H1 (cell line): ENCODE results near the gene KLRK1. TPM values are rescaled to one million over a fixed set of nuclear protein-coding genes. Genes with fewer than 3 reads are reported as not detected.

Experiments
- CTCF ChIA-PET: fragments of 300-600 bp; sonication (Branson Sonifier 250); formaldehyde crosslinking; loops from one replicate; lab custom pipeline; 2021; ENCODE audit not compliant: partially characterized antibody; lab: Charles Lee
- POLR2A ChIA-PET: fragments of 300-600 bp; sonication (Branson Sonifier 250); formaldehyde crosslinking; loops from one replicate; lab custom pipeline; 2021; ENCODE audit warnings: inconsistent platforms; ENCODE audit not compliant: partially characterized antibody; lab: Charles Lee
- DNase-seq, 2 experiments: peaks; one replicate each; pipeline versions ENCODE4 v3.0.0 to v3.0.0-alpha.2; 2010 to 2022; ENCODE audit warnings: low spot score in 2 of 2, low read depth in 1 of 2, mixed read lengths in 1 of 2
- FAIRE-seq: peaks from 2 replicates; lab custom pipeline; 2011; peaks lifted over from hg19 to GRCh38; lab: Jason Lieb, UNC
- H2AFZ ChIP-seq: 2 replicates; pipeline ENCODE4 v1.8.1; 2012; ENCODE audit warnings: low read length, inconsistent platforms
- H2AK5ac ChIP-seq: 2 replicates; pipeline ENCODE4 v1.6.1; 2013; ENCODE audit warnings: low read depth, low read length
- H2BK120ac ChIP-seq: replicated peaks from 2 replicates; pipeline ENCODE3; 2013; ENCODE audit warnings: low read depth, low read length, inconsistent platforms
- H2BK12ac ChIP-seq: 2 replicates; pipeline ENCODE4 v1.6.1; 2013; ENCODE audit warnings: low read depth, low read length
- H2BK15ac ChIP-seq: 2 replicates; pipeline ENCODE4 v1.6.1; 2013; ENCODE audit warnings: low read length
- H2BK20ac ChIP-seq: 2 replicates; pipeline ENCODE4 v1.6.1; 2013; ENCODE audit warnings: low read length
- H2BK5ac ChIP-seq: 2 replicates; pipeline ENCODE4 v1.6.1; 2013; ENCODE audit warnings: low read depth, low read length
- H3K14ac ChIP-seq: 2 replicates; pipeline ENCODE4 v1.6.1; 2013; ENCODE audit warnings: inconsistent platforms; ENCODE audit not compliant: insufficient read length
- H3K18ac ChIP-seq: 2 replicates; pipeline ENCODE4 v1.6.1; 2013; ENCODE audit warnings: low read length; ENCODE audit errors: extremely low read depth
- H3K23ac ChIP-seq: 2 replicates; pipeline ENCODE4 v1.6.1; 2013; ENCODE audit warnings: inconsistent platforms; ENCODE audit not compliant: insufficient read length
- H3K23me2 ChIP-seq: 2 replicates; pipeline ENCODE4 v1.6.1; 2013; ENCODE audit warnings: low read depth, low read length
- H3K27ac ChIP-seq: 2 replicates; pipeline ENCODE4 v1.6.1; 2011; ENCODE audit warnings: low read depth, low read length, inconsistent platforms
- H3K27me3 ChIP-seq, 4 experiments: replicated peaks in 1 of 4; 1 replicate in 1 of 4; 2 replicates in 3 of 4; pipeline versions ENCODE4 v1.6.1 to v1.8.1; 2011 to 2013; ENCODE audit warnings: low read length in 3 of 4, mild to moderate bottlenecking in 3 of 4, inconsistent platforms in 2 of 4, mixed read lengths in 2 of 4, moderate library complexity in 1 of 4; ENCODE audit not compliant: control insufficient read depth in 3 of 4, insufficient read depth in 3 of 4; ENCODE audit errors: extremely low read depth in 1 of 4
- H3K36me3 ChIP-seq, 4 experiments: 2 replicates each; pipeline versions ENCODE4 v1.6.1 to v1.8.1; 2011 to 2013; ENCODE audit warnings: mild to moderate bottlenecking in 4 of 4, low read length in 3 of 4, moderate library complexity in 2 of 4, control low read depth in 1 of 4, inconsistent platforms in 1 of 4; ENCODE audit not compliant: insufficient read depth in 4 of 4, control insufficient read depth in 2 of 4
- H3K4ac ChIP-seq: replicated peaks from 2 replicates; pipeline ENCODE3; 2013; ENCODE audit warnings: low read length, low read depth, mixed read lengths, inconsistent platforms; ENCODE audit not compliant: insufficient read length
- H3K4me1 ChIP-seq, 4 experiments: replicated peaks in 1 of 4; 1 replicate in 1 of 4; 2 replicates in 3 of 4; pipeline versions ENCODE4 v1.6.1 to v1.8.1; 2011 to 2013; ENCODE audit warnings: low read length in 3 of 4, inconsistent platforms in 2 of 4, mixed read lengths in 1 of 4; ENCODE audit not compliant: insufficient read depth in 4 of 4, control insufficient read depth in 3 of 4
- H3K4me2 ChIP-seq, 2 experiments: 2 replicates each; pipeline versions ENCODE4 v1.6.1 to v1.8.1; 2011 to 2013; ENCODE audit warnings: low read depth in 2 of 2, low read length in 2 of 2, control low read depth in 1 of 2, inconsistent platforms in 1 of 2, mild to moderate bottlenecking in 1 of 2; ENCODE audit not compliant: insufficient read depth in 1 of 2
- H3K4me3 ChIP-seq, 4 experiments: fragments of 200-600, 300-600 bp in 1 of 4; sonication (generic), shearing (Covaris generic), sonication (Bioruptor Twin) in 1 of 4; 2 replicates each; pipeline versions ENCODE4 v1.5.1 to v1.8.1; 2011 to 2016; ENCODE audit warnings: low read length in 4 of 4, low read depth in 3 of 4, control low read depth in 2 of 4, inconsistent platforms in 2 of 4, mild to moderate bottlenecking in 2 of 4, mixed read lengths in 1 of 4, moderate library complexity in 1 of 4; ENCODE audit not compliant: insufficient read depth in 2 of 4; ENCODE audit errors: extremely low read depth in 1 of 4
- H3K56ac ChIP-seq: replicated peaks from 2 replicates; pipeline ENCODE3; 2013; ENCODE audit warnings: low read depth, mild to moderate bottlenecking, mixed read lengths, low read length, inconsistent platforms; ENCODE audit not compliant: insufficient read length
- H3K79me1 ChIP-seq: 2 replicates; pipeline ENCODE4 v1.6.1; 2013; ENCODE audit warnings: low read depth, low read length, control low read depth
- H3K79me2 ChIP-seq, 2 experiments: 2 replicates each; pipeline versions ENCODE4 v1.6.1 to v1.8.1; 2012 to 2013; ENCODE audit warnings: low read length in 2 of 2, mild to moderate bottlenecking in 2 of 2, inconsistent platforms in 1 of 2; ENCODE audit not compliant: insufficient read depth in 2 of 2, control insufficient read depth in 1 of 2
- H3K9ac ChIP-seq, 4 experiments: replicated peaks in 1 of 4; 1 replicate in 1 of 4; 2 replicates in 3 of 4; pipeline versions ENCODE4 v1.6.1 to v1.8.1; 2011 to 2013; ENCODE audit warnings: low read depth in 3 of 4, low read length in 3 of 4, control low read depth in 2 of 4, mild to moderate bottlenecking in 2 of 4, moderate library complexity in 2 of 4, inconsistent platforms in 1 of 4; ENCODE audit errors: extremely low read depth in 1 of 4
- H3K9me3 ChIP-seq, 2 experiments: 2 replicates each; pipeline versions ENCODE4 v1.6.1 to v1.8.1; 2012 to 2013; ENCODE audit warnings: mild to moderate bottlenecking in 2 of 2, moderate library complexity in 2 of 2, control low read depth in 1 of 2, inconsistent platforms in 1 of 2, low read depth in 1 of 2, low read length in 1 of 2, mixed read lengths in 1 of 2; ENCODE audit not compliant: insufficient read depth in 2 of 2
- H4K20me1 ChIP-seq, 2 experiments: replicated peaks in 1 of 2; 2 replicates each; pipeline versions ENCODE3 to v1.8.1; 2011 to 2013; ENCODE audit warnings: inconsistent platforms in 2 of 2, low read length in 2 of 2, mild to moderate bottlenecking in 1 of 2; ENCODE audit not compliant: insufficient read depth in 2 of 2, control insufficient read depth in 1 of 2
- H4K5ac ChIP-seq: 2 replicates; pipeline ENCODE4 v1.6.1; 2013; ENCODE audit warnings: low read length, low read depth, mixed read lengths, inconsistent platforms; ENCODE audit not compliant: insufficient read length
- H4K8ac ChIP-seq: 2 replicates; pipeline ENCODE4 v1.8.0; 2013; ENCODE audit warnings: mild to moderate bottlenecking, moderate library complexity, low read length, inconsistent platforms; ENCODE audit not compliant: insufficient read depth; ENCODE audit errors: extremely low read depth
- H4K91ac ChIP-seq: replicated peaks from 2 replicates; pipeline ENCODE3; 2013; ENCODE audit warnings: low read length, mixed read lengths, inconsistent platforms; ENCODE audit not compliant: insufficient read length
- ASH2L ChIP-seq: fragments of 200-600, 300-600 bp; sonication (generic); IDR thresholded peaks from one replicate; pipeline ENCODE4 v1.7.1; 2017; ENCODE audit warnings: low read length
- BACH1 ChIP-seq: IDR thresholded peaks from 2 replicates; pipeline ENCODE4 v1.6.1; 2012; ENCODE audit warnings: low read length, improper control_type of control experiment
- CBX8 ChIP-seq: fragments of 300-800, 300-1000 bp; sonication (generic); IDR thresholded peaks from 2 replicates; pipeline ENCODE4 v1.7.1; 2016; ENCODE audit warnings: low read depth, low read length, borderline replicate concordance
- CTCF ChIP-seq, 3 experiments: IDR thresholded peaks; 1 replicate in 2 of 3; 2 replicates in 1 of 3; pipeline versions ENCODE4 v1.5.1 to v1.6.1; 2011; ENCODE audit warnings: low read length in 3 of 3, mild to moderate bottlenecking in 3 of 3, inconsistent platforms in 2 of 3, low read depth in 1 of 3, moderate library complexity in 1 of 3; ENCODE audit not compliant: insufficient read depth in 1 of 3; ENCODE audit errors: control extremely low read depth in 1 of 3
- HDAC2 ChIP-seq, 2 experiments: fragments of 300-600 bp in 1 of 2; sonication (generic) in 1 of 2; IDR thresholded peaks; 2 replicates each; pipeline ENCODE4 v1.6.1; 2011 to 2012; ENCODE audit warnings: low read depth in 2 of 2, low read length in 2 of 2, mild to moderate bottlenecking in 2 of 2, moderate library complexity in 2 of 2, borderline replicate concordance in 1 of 2, inconsistent platforms in 1 of 2
- NRF1 ChIP-seq: IDR thresholded peaks from 2 replicates; pipeline ENCODE4 v1.6.1; 2011; ENCODE audit warnings: mild to moderate bottlenecking, low read depth, low read length, improper control_type of control experiment
- POLR2A ChIP-seq, 2 experiments: IDR thresholded peaks; 1 replicate in 1 of 2; 2 replicates in 1 of 2; pipeline ENCODE4 v1.6.1; 2011; ENCODE audit warnings: low read depth in 2 of 2, low read length in 2 of 2, mild to moderate bottlenecking in 2 of 2; ENCODE audit errors: control extremely low read depth in 1 of 2
- SIN3A ChIP-seq, 2 experiments: IDR thresholded peaks in 1 of 2; conservative IDR thresholded peaks in 1 of 2; 2 replicates each; pipeline ENCODE4 v1.6.1; 2011 to 2012; ENCODE audit warnings: low read length in 2 of 2, improper control_type of control experiment in 1 of 2, low read depth in 1 of 2, mild to moderate bottlenecking in 1 of 2
- WGBS, 2 experiments: shearing (Covaris generic) in 1 of 2; methylation state at CpG; one replicate each; pipeline versions ENCODE4 v1.1.6 to v1.1.7; 2013 to 2015; ENCODE audit warnings: low lambda C conversion rate in 2 of 2, mixed read lengths in 2 of 2, inconsistent platforms in 1 of 2, low coverage in 1 of 2, missing lambda C conversion rate in 1 of 2; ENCODE audit not compliant: insufficient replicate concordance in 2 of 2, insufficient coverage in 1 of 2, insufficient read length in 1 of 2; ENCODE audit errors: extremely low coverage in 1 of 2, missing lambda C conversion rate in 1 of 2; 5-methylcytosine and 5-hydroxymethylcytosine counted together
- polyA plus RNA-seq, 7 experiments: library from polyadenylated mRNA; depleted of rRNA in 3 of 7; stranded (reverse) in 5 of 7; unstranded in 2 of 7; fragments of >200 nt in 5 of 7; fragments of 200-250 nt in 2 of 7; gene quantifications; 1 replicate in 5 of 7; 2 replicates in 1 of 7; 4 replicates in 1 of 7; pipeline versions ENCODE4 v1.2.1 to v1.2.3, GENCODE V29; 2011 to 2013; ENCODE audit warnings: missing spikeins in 2 of 7, mixed read lengths in 2 of 7
- total RNA-seq: library from RNA; stranded (reverse); fragmentation: NEBNext Ultra II Directional; extraction: Animal tissue kit (Norgen Biotek cat#: 25700); gene quantifications from 2 replicates; pipeline ENCODE4 v1.2.1, GENCODE V29; 2021

The KLRK1 gene
- total and polyA plus RNA-seq, 2 of the 8 experiments (the other 6 are each of a cell fraction or from before 2014, with no cell fraction given), result not detected

- Histone ChIP-seq H3K56ac (no peak overlapping the region), H3K4me2 (peak overlapping the region; percentile 75 to 87), H3K18ac (peak overlapping the region; percentile 86), H3K79me2 (no peaks in the 10 kb centered on the region), H3K4me3 (peak overlapping the region in 1 of 4 experiments; percentile 63; a peak in 2 of 8 replicates), H3K23ac (no peak overlapping the region), H3K4me1 (peaks cover 14 to 33% (median 20%) of the 10 kb centered on the region in 4 experiments; a peak in 6 of 7 replicates), H3K9me3 (peaks cover 4% of the 10 kb centered on the region in 2 experiments; a peak in 2 of 4 replicates), H2BK12ac (peak overlapping the region; percentile 99), H2AK5ac (no peak overlapping the region), H4K91ac (peak overlapping the region; percentile 54), H4K8ac (no peak overlapping the region), H3K27me3 (no peaks in the 10 kb centered on the region), H3K23me2 (peaks cover 5% of the 10 kb centered on the region), H3K9ac (no peak overlapping the region), H4K5ac (no peak overlapping the region), H3K79me1 (no peaks in the 10 kb centered on the region), H3K36me3 (peaks cover 0 to 3% (median 0%) of the 10 kb centered on the region in 4 experiments; a peak in 1 of 8 replicates), H2BK20ac (no peak overlapping the region; the same call in 1 of the 2 replicates), H3K27ac (peak overlapping the region; percentile 49; the same call in 1 of the 2 replicates), H3K4ac (peak overlapping the region; percentile 87), H2BK120ac (peak overlapping the region; percentile 94), H4K20me1 (no peaks in the 10 kb centered on the region), H2BK5ac (peak overlapping the region; percentile 72), H2BK15ac (peak overlapping the region; percentile 25; the same call in 1 of the 2 replicates), H2AFZ (peak overlapping the region; percentile 91; the same call in 1 of the 2 replicates), H3K14ac (peak overlapping the region; percentile 51)
- WGBS, 2 experiments, result 74% methylated on average over 5 of the region's 5 CpGs; no CpG with 5 or more reads in 1 of the 2 experiments
- TF ChIP-seq ASH2L (no peak), CTCF (IDR thresholded peaks at IDR 0.05; ENCODE audit: control extremely low read depth in 1 of 3, insufficient read depth in 1 of 3, low read depth in 1 of 3, low read length in 3 of 3) (no peak), NRF1 (no peak), SIN3A (conservative IDR thresholded peaks at IDR 0.05 in 1 of 2, IDR thresholded peaks at IDR 0.05 in 1 of 2; ENCODE audit: low read depth in 1 of 2, low read length in 2 of 2) (no peak), BACH1 (no peak), HDAC2 (IDR thresholded peaks at IDR 0.05; ENCODE audit: borderline replicate concordance in 1 of 2, low read depth in 2 of 2, low read length in 2 of 2) (no peak), POLR2A (IDR thresholded peaks at IDR 0.05; ENCODE audit: control extremely low read depth in 1 of 2, low read depth in 2 of 2, low read length in 2 of 2) (no peak), CBX8 (no peak)
- ChIA-PET CTCF (no interaction called here), POLR2A (no interaction called here)
- DNase-seq (no peak), FAIRE-seq (no peak)
These were observed 26.3 kb downstream of the KLRK1 start for GRCh38 chr12:10363658-10363913.
